Right lung (tissue), 5 donors: Measurements from ENCODE around the gene PEA15. TPM values are rescaled to one million over a fixed set of nuclear protein-coding genes. Genes with fewer than 3 reads are reported as not detected.
A peak's percentile ranks its signal among the peaks of the same experiment; 100 is the strongest.

Source experiments
- DNase-seq, 2 donors: peaks; one replicate each; pipeline ENCODE4 v3.0.0-alpha.2; 2013
- polyA plus RNA-seq, 5 donors: library from polyadenylated mRNA; unstranded; fragments of 120-200 nt; gene quantifications; one replicate each; pipeline versions ENCODE4 v1.2.1 to v1.2.3, GENCODE V29; 2013; ENCODE audit warnings: inconsistent platforms in 1 of 5, low replicate concordance in 1 of 5; ENCODE audit not compliant: insufficient read length in 5 of 5, insufficient read depth in 1 of 5

The PEA15 gene
- polyA plus RNA-seq, 5 donors: 137 to 160 (median 145) TPM

- DNase-seq: no peak
Observed at GRCh38 chr1:160177231-160177630, 28.0 kb upstream of the PEA15 start.

- no peak for DNase-seq
Observed at GRCh38 chr1:160177667-160178066, 27.5 kb upstream of the PEA15 start.

- DNase-seq: no peak
Observed at GRCh38 chr1:160178731-160179130, 26.5 kb upstream of the PEA15 start.

- DNase-seq: no peak
Observed at GRCh38 chr1:160179336-160179735, 25.8 kb upstream of the PEA15 start.

GRCh38 chr1:160186246-160186645 lies 18.9 kb upstream of the PEA15 start:
- DNase-seq: no peak

- DNase-seq: no peak
Observed at GRCh38 chr1:160186729-160187128, 18.5 kb upstream of the PEA15 start.

GRCh38 chr1:160187407-160187806 lies 17.8 kb upstream of the PEA15 start:
- no peak for DNase-seq

- no peak for DNase-seq
Observed at GRCh38 chr1:160188341-160188740, 16.8 kb upstream of the PEA15 start.

- DNase-seq: peak in 1 of 2 donors; percentile 43
Observed at GRCh38 chr1:160189649-160190625, 15.2 kb upstream of the PEA15 start, which contains the start of gene CASQ1. Gene CASQ1 (plus strand): TSS chr1:160190575. CDS start chr1:160190752, 177 bp downstream.

GRCh38 chr1:160191756-160192155 lies 13.4 kb upstream of the PEA15 start:
- no peak for DNase-seq

- no peak for DNase-seq
Observed at GRCh38 chr1:160192234-160192633, 12.9 kb upstream of the PEA15 start.

GRCh38 chr1:160193091-160193819 lies 11.9 kb upstream of the PEA15 start:
- DNase-seq: peak; percentile 76 to 88

GRCh38 chr1:160193832-160194736 lies 11.1 kb upstream of the PEA15 start:
- no peak for DNase-seq

GRCh38 chr1:160194737-160195059 lies 10.5 kb upstream of the PEA15 start:
- no peak for DNase-seq

GRCh38 chr1:160196143-160196542 lies 9.0 kb upstream of the PEA15 start:
- no peak for DNase-seq

GRCh38 chr1:160197231-160197630 lies 8.0 kb upstream of the PEA15 start:
- no peak for DNase-seq

- DNase-seq: no peak
Observed at GRCh38 chr1:160200786-160201185, 4.4 kb upstream of the PEA15 start.

GRCh38 chr1:160204526-160205241 lies 500 bp upstream of the PEA15 start:
- DNase-seq: no peak

- DNase-seq: no peak
Observed at GRCh38 chr1:160206036-160206389, 829 bp downstream of the PEA15 start.

GRCh38 chr1:160206421-160207117 lies 1.4 kb downstream of the PEA15 start:
- no peak for DNase-seq
